K562 (cell line): ENCODE measurements around the gene OBSCN. TPM values are rescaled to one million over a fixed set of nuclear protein-coding genes. Genes with fewer than 3 reads are reported as not detected.

ENCODE experiments used
- BACH1 ChIP-seq: fragments of 200-800 bp; sonication (Bioruptor generic); IDR thresholded peaks from 2 replicates; pipeline ENCODE4 v1.6.1; 2016; ENCODE audit warnings: missing genetic modification characterization, missing compliant biosample characterization
- C11orf30 ChIP-seq: fragments of 450-650 bp; IDR thresholded peaks from 2 replicates; pipeline ENCODE4 v1.6.1; 2016; ENCODE audit warnings: low read depth, mild to moderate bottlenecking
- CREM ChIP-seq: IDR thresholded peaks from 2 replicates; pipeline ENCODE4 v1.6.1; 2014; ENCODE audit warnings: antibody characterized with exemption, low read depth
- MAFG ChIP-seq: fragments of 450-650 bp; conservative IDR thresholded peaks from 2 replicates; pipeline ENCODE4 v1.6.1; 2016; ENCODE audit warnings: missing genetic modification characterization, missing compliant biosample characterization
- MAFK ChIP-seq: IDR thresholded peaks from 2 replicates; pipeline ENCODE4 v1.6.1; 2011; ENCODE audit warnings: low read length, improper control_type of control experiment
- MEIS2 ChIP-seq: fragments of 450-650 bp; IDR thresholded peaks from 2 replicates; pipeline ENCODE4 v1.6.1; 2014; ENCODE audit warnings: mild to moderate bottlenecking; ENCODE audit not compliant: partially characterized antibody
- NFE2 ChIP-seq: IDR thresholded peaks from 2 replicates; pipeline ENCODE4 v1.6.1; 2014; ENCODE audit warnings: antibody characterized with exemption, low read depth
- RBFOX2 ChIP-seq: fragments of 200-400 bp; formaldehyde crosslinking; IDR thresholded peaks from 2 replicates; pipeline ENCODE4 v1.6.1; 2017; ENCODE audit warnings: low read depth, mild to moderate bottlenecking, low read length, moderate library complexity
- polyA plus RNA-seq, 8 experiments: library from polyadenylated mRNA; depleted of rRNA in 4 of 8; stranded (reverse) in 5 of 8; unstranded in 3 of 8; fragments of >200 nt; fragmentation: Nextera tagmentation in 2 of 8; fragmentation: Illumina TruSeq in 1 of 8; extraction: Ambion mirVana in 2 of 8; extraction: Trizol in 1 of 8; gene quantifications; 2 replicates each; pipeline versions ENCODE4 v1.2.1 to v1.2.3, GENCODE V29; 2011 to 2014; ENCODE audit warnings: inconsistent platforms in 1 of 8, missing spikeins in 1 of 8
- total RNA-seq, 7 experiments: library from RNA; depleted of rRNA in 6 of 7; stranded (reverse); fragments of >200 nt in 6 of 7; fragmentation: Illumina TruSeq in 2 of 7; extraction: Trizol in 2 of 7; gene quantifications; 2 replicates each; pipeline versions ENCODE4 v1.2.1 to v1.2.3, GENCODE V29; 2011 to 2021; ENCODE audit warnings: low replicate concordance in 1 of 7
- TF ChIP-seq, protein P1 (sequence below): sonication (generic); formaldehyde crosslinking; IDR thresholded peaks from 2 replicates; pipeline ENCODE4 v1.9.0; 2022; ENCODE audit warnings: mild to moderate bottlenecking, missing genetic modification reagents

The OBSCN gene
- total and polyA plus RNA-seq, 9 of the 15 experiments (the other 6 are each of a cell fraction or from before 2014, with no cell fraction given): 0.18 to 19.7 (median 3.6) TPM

DNA sequence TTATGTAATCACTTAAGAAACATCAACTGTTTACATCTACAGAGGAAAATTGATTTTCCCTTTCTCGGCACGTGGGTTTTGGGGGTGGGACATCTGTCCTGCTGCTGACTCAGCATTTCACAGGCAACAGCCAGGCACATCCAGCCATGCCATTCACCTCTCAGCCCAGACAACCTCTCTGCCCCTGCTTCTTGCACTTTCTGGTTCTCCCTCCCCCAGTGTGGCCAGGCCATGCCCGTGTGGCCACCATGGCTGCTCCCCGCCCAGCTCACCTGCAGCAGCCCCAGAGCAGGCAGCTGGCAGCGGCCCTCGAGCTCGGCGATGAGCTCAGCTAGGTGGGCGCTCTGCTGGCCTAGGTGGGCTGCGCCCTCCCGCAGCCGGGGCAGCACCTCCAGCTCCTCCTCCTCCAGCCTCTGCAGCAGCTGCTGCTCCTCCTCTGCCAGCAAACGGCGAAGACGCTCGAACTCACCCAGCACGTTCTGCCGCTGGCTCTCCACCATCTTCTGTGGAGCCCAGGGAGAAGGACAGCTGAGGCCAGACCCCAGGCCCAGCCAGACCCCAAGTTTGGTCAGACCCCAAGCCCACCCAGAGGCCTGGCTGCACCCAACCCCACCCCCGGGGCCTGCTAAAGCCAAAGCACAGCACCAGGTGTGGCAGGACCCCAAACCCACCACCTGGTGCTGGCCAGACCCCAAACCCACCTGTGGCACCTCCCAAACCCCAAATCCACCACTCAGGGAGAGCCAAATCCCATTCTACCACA, 193.0 kb downstream of the OBSCN start (continued):
- TF ChIP-seq NFE2 (peak; percentile 81), MEIS2 (no peak), CREM (no peak), MAFK (peak; percentile 100), BACH1 (tag) (no peak), MAFG (tag) (peak; percentile 98), RBFOX2 (peak; percentile 64), C11orf30 (peak; percentile 99)
- TF ChIP-seq, protein P1, sequence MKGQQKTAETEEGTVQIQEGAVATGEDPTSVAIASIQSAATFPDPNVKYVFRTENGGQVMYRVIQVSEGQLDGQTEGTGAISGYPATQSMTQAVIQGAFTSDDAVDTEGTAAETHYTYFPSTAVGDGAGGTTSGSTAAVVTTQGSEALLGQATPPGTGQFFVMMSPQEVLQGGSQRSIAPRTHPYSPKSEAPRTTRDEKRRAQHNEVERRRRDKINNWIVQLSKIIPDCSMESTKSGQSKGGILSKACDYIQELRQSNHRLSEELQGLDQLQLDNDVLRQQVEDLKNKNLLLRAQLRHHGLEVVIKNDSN (CRISPR knock-in tag): peak; percentile 46
